ENCODE results near the gene SEC24D.

DNA sequence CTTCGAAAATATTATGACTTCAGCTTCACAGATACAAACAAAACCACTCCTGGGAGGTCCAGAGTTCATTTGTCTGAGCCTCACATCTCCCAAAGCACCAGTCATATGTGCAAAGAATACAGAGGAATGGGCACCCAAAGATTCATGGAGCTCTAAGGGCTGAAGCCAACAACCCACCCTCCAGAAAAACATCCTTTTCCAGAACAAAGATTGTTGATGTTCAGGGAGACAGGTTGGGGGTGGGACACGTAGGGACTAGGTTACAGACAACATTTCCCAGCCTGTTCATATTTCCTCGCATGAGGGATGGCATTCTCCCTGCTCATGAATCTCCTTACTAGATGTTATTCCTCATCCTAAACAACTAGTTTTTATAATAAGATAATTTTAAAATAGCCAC, 79.5 kb downstream of the SEC24D start:
- TF ChIP-seq, protein P1, sequence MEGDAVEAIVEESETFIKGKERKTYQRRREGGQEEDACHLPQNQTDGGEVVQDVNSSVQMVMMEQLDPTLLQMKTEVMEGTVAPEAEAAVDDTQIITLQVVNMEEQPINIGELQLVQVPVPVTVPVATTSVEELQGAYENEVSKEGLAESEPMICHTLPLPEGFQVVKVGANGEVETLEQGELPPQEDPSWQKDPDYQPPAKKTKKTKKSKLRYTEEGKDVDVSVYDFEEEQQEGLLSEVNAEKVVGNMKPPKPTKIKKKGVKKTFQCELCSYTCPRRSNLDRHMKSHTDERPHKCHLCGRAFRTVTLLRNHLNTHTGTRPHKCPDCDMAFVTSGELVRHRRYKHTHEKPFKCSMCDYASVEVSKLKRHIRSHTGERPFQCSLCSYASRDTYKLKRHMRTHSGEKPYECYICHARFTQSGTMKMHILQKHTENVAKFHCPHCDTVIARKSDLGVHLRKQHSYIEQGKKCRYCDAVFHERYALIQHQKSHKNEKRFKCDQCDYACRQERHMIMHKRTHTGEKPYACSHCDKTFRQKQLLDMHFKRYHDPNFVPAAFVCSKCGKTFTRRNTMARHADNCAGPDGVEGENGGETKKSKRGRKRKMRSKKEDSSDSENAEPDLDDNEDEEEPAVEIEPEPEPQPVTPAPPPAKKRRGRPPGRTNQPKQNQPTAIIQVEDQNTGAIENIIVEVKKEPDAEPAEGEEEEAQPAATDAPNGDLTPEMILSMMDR (IDR thresholded peaks at IDR 0.05; ENCODE audit: insufficient read depth, low read length, poor library complexity, severe bottlenecking) = no peak
- no peak for TF ChIP-seq EZH2phosphoT487 (conservative IDR thresholded peaks at IDR 0.05; ENCODE audit: low read length)

All from SU-DHL-6 (cell line).